ENCODE measurements around the gene RNF111. TPM values are rescaled to one million over a fixed set of nuclear protein-coding genes. Genes with fewer than 3 reads are reported as not detected.

Gene RNF111
- total and polyA plus RNA-seq, 9 of the 15 experiments (the other 6 are each of a cell fraction or from before 2014, with no cell fraction given), result 7.9 to 26.0 (median 14.4) TPM

GRCh38 chr15:58987491-58988005 is at the start of gene RNF111 (continued):
- TF ChIP-seq ZNF41 (CRISPR knock-in tag; conservative IDR thresholded peaks at IDR 0.05), result no peak
- TF ChIP-seq, protein P1, sequence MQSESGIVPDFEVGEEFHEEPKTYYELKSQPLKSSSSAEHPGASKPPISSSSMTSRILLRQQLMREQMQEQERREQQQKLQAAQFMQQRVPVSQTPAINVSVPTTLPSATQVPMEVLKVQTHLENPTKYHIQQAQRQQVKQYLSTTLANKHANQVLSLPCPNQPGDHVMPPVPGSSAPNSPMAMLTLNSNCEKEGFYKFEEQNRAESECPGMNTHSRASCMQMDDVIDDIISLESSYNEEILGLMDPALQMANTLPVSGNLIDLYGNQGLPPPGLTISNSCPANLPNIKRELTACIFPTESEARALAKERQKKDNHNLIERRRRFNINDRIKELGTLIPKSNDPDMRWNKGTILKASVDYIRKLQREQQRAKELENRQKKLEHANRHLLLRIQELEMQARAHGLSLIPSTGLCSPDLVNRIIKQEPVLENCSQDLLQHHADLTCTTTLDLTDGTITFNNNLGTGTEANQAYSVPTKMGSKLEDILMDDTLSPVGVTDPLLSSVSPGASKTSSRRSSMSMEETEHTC (IDR thresholded peaks at IDR 0.05), result no peak
- no peak for TF ChIP-seq SNRNP70 (optimal IDR thresholded peaks at IDR 0.05; ENCODE audit: low read depth, low read length)
- TF ChIP-seq NFRKB (IDR thresholded peaks at IDR 0.05; ENCODE audit: low read depth), result no peak
- TF ChIP-seq IFI16 (CRISPR knock-in tag; IDR thresholded peaks at IDR 0.05), result no peak
- peak; percentile 42; the same call in 1 of the 2 replicates for TF ChIP-seq MBD2 (IDR thresholded peaks at IDR 0.05; ENCODE audit: borderline replicate concordance, low read depth)
- TF ChIP-seq RNF2 (IDR thresholded peaks at IDR 0.05), result peak; percentile 9; the same call in 1 of the 2 replicates
- 0 out of 2 replicates have a peak, but pooled peaks have one; percentile 60 for TF ChIP-seq RUNX1 (IDR thresholded peaks at IDR 0.05; ENCODE audit: low read depth)
- TF ChIP-seq E2F3 (CRISPR knock-in tag; IDR thresholded peaks at IDR 0.05), result no peak
- TF ChIP-seq ATF2 (CRISPR knock-in tag; IDR thresholded peaks at IDR 0.05), result no peak
- peak; percentile 93 for TF ChIP-seq RBFOX2 (IDR thresholded peaks at IDR 0.05; ENCODE audit: low read depth, low read length)
- no peak for TF ChIP-seq NFIX (CRISPR knock-in tag; IDR thresholded peaks at IDR 0.05; ENCODE audit: low read depth)
- peak; percentile 32; the same call in 1 of the 2 replicates for TF ChIP-seq MTA3 (IDR thresholded peaks at IDR 0.05; ENCODE audit: borderline replicate concordance)
- TF ChIP-seq YBX1 (IDR thresholded peaks at IDR 0.05), result no peak
- TF ChIP-seq ZNF184 (CRISPR knock-in tag; IDR thresholded peaks at IDR 0.05), result no peak
- no peak for TF ChIP-seq DNMT1 (IDR thresholded peaks at IDR 0.05)
- TF ChIP-seq DIDO1 (tag; IDR thresholded peaks at IDR 0.05; ENCODE audit: low read depth), result 0 out of 2 replicates have a peak, but pooled peaks have one; percentile 48
- TF ChIP-seq ZNF717 (CRISPR knock-in tag; IDR thresholded peaks at IDR 0.05), result no peak
- TF ChIP-seq PPARD (CRISPR knock-in tag; IDR thresholded peaks at IDR 0.05), result no peak
- no peak for TF ChIP-seq TAF15 (IDR thresholded peaks at IDR 0.05; ENCODE audit: low read depth, low read length)
- TF ChIP-seq HES1 (IDR thresholded peaks at IDR 0.05; ENCODE audit: low read depth), result no peak
- peak; percentile 40 for TF ChIP-seq NFIC (IDR thresholded peaks at IDR 0.05)
- TF ChIP-seq POLR2G (IDR thresholded peaks at IDR 0.05; ENCODE audit: low read depth, low read length), result peak; percentile 93
- TF ChIP-seq ZNF518B (CRISPR knock-in tag; IDR thresholded peaks at IDR 0.05), result no peak
- TF ChIP-seq SRSF9 (IDR thresholded peaks at IDR 0.05; ENCODE audit: borderline replicate concordance, low read depth, low read length), result no peak
- 0 out of 2 replicates have a peak, but pooled peaks have one; percentile 10 for TF ChIP-seq ERF (CRISPR knock-in tag; IDR thresholded peaks at IDR 0.05)

Measured in K562 (cell line).